GM10248 (cell line): ENCODE results near the gene AMER1.
"Not testable (repeated sequence)": the region's sequence is repeated elsewhere in the genome, so short reads cannot be mapped to it uniquely, and the experiment has no call there.

Experiments
- CTCF ChIA-PET: fragments of 300-600 bp; sonication (Branson Sonifier 250); formaldehyde crosslinking; extraction: SDS; loops from one replicate; lab custom pipeline; 2021; ENCODE audit warnings: antibody characterized with exemption; lab: Yijun Ruan, JAX
- POLR2A ChIA-PET: fragments of 350-650 bp; sonication (Branson Sonifier 250); formaldehyde crosslinking; extraction: SDS; loops from one replicate; lab custom pipeline; 2020; ENCODE audit warnings: antibody characterized with exemption; lab: Yijun Ruan, JAX
- DNase-seq: peaks from one replicate; pipeline ENCODE4 v3.0.0; 2012; ENCODE audit errors: extremely low spot score
- CTCF ChIP-seq: IDR thresholded peaks from 2 replicates; pipeline ENCODE4 v1.5.1; 2012; ENCODE audit warnings: mild to moderate bottlenecking, low read depth; ENCODE audit errors: extremely low read depth, missing control alignments, control extremely low read depth

The AMER1 gene

GRCh38 chrX:64205441-64205734, at the start of gene AMER1:
AMER1 (minus strand) TSS chrX:64205708; CDS start chrX:64193286, 12,422 bp downstream.
- CTCF ChIA-PET = no interaction called here
- no peak for TF ChIP-seq CTCF
- no peak for DNase-seq
- POLR2A ChIA-PET = no interaction called here

GRCh38 chrX:64230123-64230970, 24.8 kb upstream of the AMER1 start, which contains the start of gene ASB12:
ASB12 (minus strand) TSS chrX:64230607; CDS start chrX:64225650, 4,957 bp downstream.
- DNase-seq = no peak
- no peak for TF ChIP-seq CTCF
- POLR2A ChIA-PET = no interaction called here
- CTCF ChIA-PET = no interaction called here

GRCh38 chrX:64229154-64229553, 23.6 kb upstream of the AMER1 start:
- POLR2A ChIA-PET = no interaction called here
- no peak for TF ChIP-seq CTCF
- no peak for DNase-seq
- CTCF ChIA-PET = no interaction called here

- TF ChIP-seq CTCF = no peak
- POLR2A ChIA-PET = no interaction called here
Observed at GRCh38 chrX:64218023-64218422, 12.5 kb upstream of the AMER1 start.

GRCh38 chrX:64213989-64214388, 8.5 kb upstream of the AMER1 start:
- CTCF ChIA-PET, POLR2A ChIA-PET, DNase-seq: not testable (repeated sequence)

More at GRCh38 chrX:64218023-64218422, 12.5 kb upstream of the AMER1 start:
- no peak for DNase-seq
- CTCF ChIA-PET = no interaction called here

GRCh38 chrX:64206556-64207162, 1.2 kb upstream of the AMER1 start:
- ChIA-PET POLR2A (no interaction called here), CTCF (no interaction called here)
- DNase-seq = no peak
- TF ChIP-seq CTCF = no peak

- ChIA-PET CTCF (no interaction called here), POLR2A (no interaction called here)
- DNase-seq = peak; percentile 88
- no peak for TF ChIP-seq CTCF
Observed at GRCh38 chrX:64205735-64206501, 410 bp upstream of the AMER1 start.
